Neural crest cell (in vitro differentiated cells): Measurements from ENCODE around the gene PEA15. TPM values are rescaled to one million over a fixed set of nuclear protein-coding genes. Genes with fewer than 3 reads are reported as not detected.
A peak's percentile ranks its signal among the peaks of the same experiment; 100 is the strongest.

ENCODE experiments used
- DNase-seq: peaks from one replicate; pipeline ENCODE4 v3.0.0; 2021; ENCODE audit warnings: low read depth, mixed read lengths, low spot score
- H3K27ac Mint-ChIP-seq: one replicate; pipeline ENCODE4 v1.8.0; 2021; ENCODE audit warnings: mild to moderate bottlenecking, mixed read lengths; ENCODE audit not compliant: unreplicated experiment
- H3K27me3 Mint-ChIP-seq: 2 replicates; pipeline ENCODE4 v1.8.0; 2021; ENCODE audit warnings: low read depth, mild to moderate bottlenecking, mixed read lengths
- H3K36me3 Mint-ChIP-seq: 2 replicates; pipeline ENCODE4 v1.8.0; 2021; ENCODE audit warnings: low read depth, mild to moderate bottlenecking, mixed read lengths
- H3K4me1 Mint-ChIP-seq: 2 replicates; pipeline ENCODE4 v1.8.0; 2021; ENCODE audit warnings: mixed read lengths
- H3K4me3 Mint-ChIP-seq: one replicate; pipeline ENCODE4 v1.8.0; 2021; ENCODE audit warnings: mild to moderate bottlenecking, mixed read lengths
- H3K9me3 Mint-ChIP-seq: 2 replicates; pipeline ENCODE4 v1.8.0; 2021; ENCODE audit warnings: mixed read lengths
- CTCF ChIP-seq: fragments of 200-600 bp; sonication (generic); conservative IDR thresholded peaks from 2 replicates; pipeline ENCODE4 v1.5.0; 2021; ENCODE audit warnings: antibody characterized with exemption, mild to moderate bottlenecking
- total RNA-seq: library from RNA; stranded (reverse); gene quantifications from 2 replicates; pipeline ENCODE4 v1.2.1, GENCODE V29; 2021

The PEA15 gene
- total RNA-seq, 1 donor from 2014 or later = 117 TPM

- Mint-ChIP-seq H3K4me1 (peaks cover 56% of the 10 kb centered on the region), H3K36me3 (no peaks in the 10 kb centered on the region), H3K27me3 (no peaks in the 10 kb centered on the region), H3K9me3 (peaks cover 2% of the 10 kb centered on the region), H3K27ac (no peak overlapping the region), H3K4me3 (no peak overlapping the region)
- no peak for TF ChIP-seq CTCF
- DNase-seq = no peak
These were observed 38.9 kb upstream of the PEA15 start for GRCh38 chr1:160166166-160166868.

- DNase-seq = no peak
- no peak for TF ChIP-seq CTCF
- Mint-ChIP-seq H3K4me3 (no peak overlapping the region), H3K4me1 (peaks cover 56% of the 10 kb centered on the region), H3K9me3 (peaks cover 2% of the 10 kb centered on the region), H3K27ac (no peak overlapping the region), H3K36me3 (no peaks in the 10 kb centered on the region), H3K27me3 (no peaks in the 10 kb centered on the region)
These were observed 38.1 kb upstream of the PEA15 start for GRCh38 chr1:160167056-160167455.

GRCh38 chr1:160167580-160167979 lies 37.6 kb upstream of the PEA15 start:
- TF ChIP-seq CTCF = no peak
- no peak for DNase-seq
- H3K4me1 Mint-ChIP-seq = peaks cover 56% of the 10 kb centered on the region
- no peak overlapping the region for H3K27ac Mint-ChIP-seq
- peaks cover 2% of the 10 kb centered on the region for H3K9me3 Mint-ChIP-seq
- peak overlapping the region; percentile 16 for H3K4me3 Mint-ChIP-seq
- H3K36me3 Mint-ChIP-seq = no peaks in the 10 kb centered on the region
- H3K27me3 Mint-ChIP-seq = no peaks in the 10 kb centered on the region

- Mint-ChIP-seq H3K36me3 (no peaks in the 10 kb centered on the region), H3K4me1 (peaks cover 57% of the 10 kb centered on the region), H3K27me3 (no peaks in the 10 kb centered on the region), H3K9me3 (peaks cover 2% of the 10 kb centered on the region), H3K27ac (no peak overlapping the region), H3K4me3 (peak overlapping the region; percentile 16)
- DNase-seq = no peak
- TF ChIP-seq CTCF = no peak
These were observed 37.2 kb upstream of the PEA15 start for GRCh38 chr1:160168016-160168415.

- H3K4me1 Mint-ChIP-seq = peaks cover 50% of the 10 kb centered on the region
- no peaks in the 10 kb centered on the region for H3K9me3 Mint-ChIP-seq
- peak overlapping the region; percentile 88 for H3K27ac Mint-ChIP-seq
- no peaks in the 10 kb centered on the region for H3K36me3 Mint-ChIP-seq
- no peaks in the 10 kb centered on the region for H3K27me3 Mint-ChIP-seq
- TF ChIP-seq CTCF = no peak
- no peak for DNase-seq
- H3K4me3 Mint-ChIP-seq = peak overlapping the region; percentile 66
These were observed 36.4 kb upstream of the PEA15 start for GRCh38 chr1:160168609-160169369.
